ENCODE measurements around the gene SCUBE3. TPM values are rescaled to one million over a fixed set of nuclear protein-coding genes. Genes with fewer than 3 reads are reported as not detected.

The SCUBE3 gene
- total and polyA plus RNA-seq, 2 donors (not counting 1 experiment from before 2014, with no cell fraction given): not detected

GRCh38 chr6:35267446-35267845 lies 53.7 kb downstream of the SCUBE3 start:
- peaks cover 60% of the 10 kb centered on the region for H3K79me2 ChIP-seq (ENCODE audit: control insufficient read depth, insufficient read depth, low read length)
- peaks cover 0 to 7% of the 10 kb centered on the region in 2 experiments for H3K36me3 ChIP-seq (replicated peaks in 1 of 2; ENCODE audit: control extremely low read depth in 1 of 2, control insufficient read depth in 1 of 2, extremely low read depth in 1 of 2, insufficient read depth in 2 of 2, low read length in 1 of 2)
- no peak overlapping the region for H3K9ac ChIP-seq (ENCODE audit: low read length)
- H3K27me3 ChIP-seq (replicated peaks in 1 of 4; ENCODE audit: control extremely low read depth in 1 of 4, control insufficient read depth in 3 of 4, insufficient read depth in 4 of 4, low read length in 3 of 4): no peaks in the 10 kb centered on the region
- ATAC-seq (ENCODE audit: low read depth) (no peak), DNase-seq (no peak)
- no peak overlapping the region for H3K4me3 Mint-ChIP-seq
- ChIA-PET CTCF (interaction anchor here (1.0 kb wide), 1 partner anchor 29 kb away, joined by 3 read pairs; no protein-coding TSS in a partner anchor), POLR2A (interaction anchor here (0.6 to 0.7 kb wide), 2 partner anchors 8 to 81 kb away, joined by 4 read pairs; partner anchors contain the start of gene ZNF76)
- intact Hi-C loops (cut with micrococcal nuclease): no loop called here
- no peak overlapping the region for H3K4me3 ChIP-seq (ENCODE audit: control extremely low read depth in 1 of 5, extremely low read depth in 1 of 5, insufficient read depth in 1 of 5, low read depth in 2 of 5, low read length in 4 of 5)
- TF ChIP-seq, protein P1, sequence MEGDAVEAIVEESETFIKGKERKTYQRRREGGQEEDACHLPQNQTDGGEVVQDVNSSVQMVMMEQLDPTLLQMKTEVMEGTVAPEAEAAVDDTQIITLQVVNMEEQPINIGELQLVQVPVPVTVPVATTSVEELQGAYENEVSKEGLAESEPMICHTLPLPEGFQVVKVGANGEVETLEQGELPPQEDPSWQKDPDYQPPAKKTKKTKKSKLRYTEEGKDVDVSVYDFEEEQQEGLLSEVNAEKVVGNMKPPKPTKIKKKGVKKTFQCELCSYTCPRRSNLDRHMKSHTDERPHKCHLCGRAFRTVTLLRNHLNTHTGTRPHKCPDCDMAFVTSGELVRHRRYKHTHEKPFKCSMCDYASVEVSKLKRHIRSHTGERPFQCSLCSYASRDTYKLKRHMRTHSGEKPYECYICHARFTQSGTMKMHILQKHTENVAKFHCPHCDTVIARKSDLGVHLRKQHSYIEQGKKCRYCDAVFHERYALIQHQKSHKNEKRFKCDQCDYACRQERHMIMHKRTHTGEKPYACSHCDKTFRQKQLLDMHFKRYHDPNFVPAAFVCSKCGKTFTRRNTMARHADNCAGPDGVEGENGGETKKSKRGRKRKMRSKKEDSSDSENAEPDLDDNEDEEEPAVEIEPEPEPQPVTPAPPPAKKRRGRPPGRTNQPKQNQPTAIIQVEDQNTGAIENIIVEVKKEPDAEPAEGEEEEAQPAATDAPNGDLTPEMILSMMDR (IDR thresholded peaks at IDR 0.05): no peak
- no peak for TF ChIP-seq EZH2 (IDR thresholded peaks at IDR 0.05; ENCODE audit: borderline replicate concordance, insufficient read depth, low read depth, low read length, poor library complexity, severe bottlenecking)
- H3K9me3 Mint-ChIP-seq (ENCODE audit: insufficient read depth): no peaks in the 10 kb centered on the region
- no peak overlapping the region for H3K27ac ChIP-seq (ENCODE audit: low read length in 2 of 2)
- peaks cover 10 to 18% of the 10 kb centered on the region in 2 donors for H3K4me1 ChIP-seq (ENCODE audit: control insufficient read depth in 2 of 2, insufficient read depth in 2 of 2, low read length in 2 of 2)
- no peak overlapping the region for H3K27ac Mint-ChIP-seq
- peaks cover 20% of the 10 kb centered on the region for H4K20me1 ChIP-seq (ENCODE audit: control insufficient read depth, insufficient read depth, low read length, poor library complexity, severe bottlenecking)
- no peaks in the 10 kb centered on the region for H3K27me3 Mint-ChIP-seq
- no peaks in the 10 kb centered on the region for H3K9me3 ChIP-seq (ENCODE audit: control extremely low read depth in 1 of 3, control insufficient read depth in 2 of 3, insufficient read depth in 1 of 3, low read length in 2 of 3)
- no peak overlapping the region for H3K4me2 ChIP-seq (replicated peaks; ENCODE audit: low read depth, low read length, poor library complexity, severe bottlenecking)
- H3K4me1 Mint-ChIP-seq: peaks cover 33% of the 10 kb centered on the region
- H2AFZ ChIP-seq (ENCODE audit: insufficient read depth, low read depth, low read length, poor library complexity, severe bottlenecking): no peak overlapping the region
- 98% methylated on average over 6 of the region's 8 CpGs for WGBS (ENCODE audit: insufficient coverage)

DNA sequence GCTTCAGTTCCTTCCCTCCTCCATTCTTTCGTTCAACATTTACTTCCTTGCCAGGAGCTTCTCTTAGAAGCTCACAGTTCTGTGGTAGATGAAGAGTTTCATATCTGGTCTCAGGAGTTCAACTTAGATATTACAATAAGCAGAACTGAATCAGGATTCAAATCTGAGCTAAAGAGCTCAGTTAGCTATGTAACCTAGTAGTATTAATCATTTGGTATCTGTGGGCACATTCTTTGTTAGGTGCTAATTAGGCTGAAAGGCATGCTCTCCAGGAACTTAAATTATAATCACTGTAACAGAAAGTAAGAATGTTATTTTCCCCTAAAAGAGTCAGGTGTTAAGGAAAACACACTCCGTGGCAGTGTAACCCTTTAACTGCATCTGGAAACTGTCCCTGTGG lies 54.1 kb downstream of the SCUBE3 start:
- Mint-ChIP-seq H3K27me3 (no peaks in the 10 kb centered on the region), H3K27ac (no peak overlapping the region), H3K9me3 (ENCODE audit: insufficient read depth) (no peaks in the 10 kb centered on the region), H3K4me3 (no peak overlapping the region), H3K4me1 (peaks cover 29% of the 10 kb centered on the region)
- intact Hi-C loops (cut with micrococcal nuclease): no loop called here
- no peak overlapping the region for H2AFZ ChIP-seq (ENCODE audit: insufficient read depth, low read depth, low read length, poor library complexity, severe bottlenecking)
- CTCF ChIA-PET: interaction anchor here (0.6 to 1.0 kb wide), 2 partner anchors 29 to 184 kb away, joined by 3 read pairs; no protein-coding TSS in a partner anchor
- H3K27me3 ChIP-seq (replicated peaks in 1 of 4; ENCODE audit: control extremely low read depth in 1 of 4, control insufficient read depth in 3 of 4, insufficient read depth in 4 of 4, low read length in 3 of 4): no peaks in the 10 kb centered on the region
- no peak overlapping the region for H3K4me2 ChIP-seq (replicated peaks; ENCODE audit: low read depth, low read length, poor library complexity, severe bottlenecking)
- POLR2A ChIA-PET: interaction anchor here (0.6 to 0.7 kb wide), 2 partner anchors 9 to 81 kb away, joined by 4 read pairs; partner anchors contain the start of gene ZNF76
- WGBS (ENCODE audit: insufficient coverage): no CpG with 5 or more reads among the region's 2 CpGs
- H4K20me1 ChIP-seq (ENCODE audit: control insufficient read depth, insufficient read depth, low read length, poor library complexity, severe bottlenecking): peaks cover 20% of the 10 kb centered on the region
- peaks cover 10 to 18% of the 10 kb centered on the region in 2 donors for H3K4me1 ChIP-seq (ENCODE audit: control insufficient read depth in 2 of 2, insufficient read depth in 2 of 2, low read length in 2 of 2)
- peaks cover 64% of the 10 kb centered on the region for H3K79me2 ChIP-seq (ENCODE audit: control insufficient read depth, insufficient read depth, low read length)
- H3K36me3 ChIP-seq (replicated peaks in 1 of 2; ENCODE audit: control extremely low read depth in 1 of 2, control insufficient read depth in 1 of 2, extremely low read depth in 1 of 2, insufficient read depth in 2 of 2, low read length in 1 of 2): peaks cover 0 to 10% of the 10 kb centered on the region in 2 experiments
- no peaks in the 10 kb centered on the region for H3K9me3 ChIP-seq (ENCODE audit: control extremely low read depth in 1 of 3, control insufficient read depth in 2 of 3, insufficient read depth in 1 of 3, low read length in 2 of 3)
- TF ChIP-seq, protein P1 (IDR thresholded peaks at IDR 0.05): no peak
- no peak for TF ChIP-seq EZH2 (IDR thresholded peaks at IDR 0.05; ENCODE audit: borderline replicate concordance, insufficient read depth, low read depth, low read length, poor library complexity, severe bottlenecking)
- H3K27ac ChIP-seq (ENCODE audit: low read length in 2 of 2): no peak overlapping the region
- H3K4me3 ChIP-seq (ENCODE audit: control extremely low read depth in 1 of 5, extremely low read depth in 1 of 5, insufficient read depth in 1 of 5, low read depth in 2 of 5, low read length in 4 of 5): no peak overlapping the region
- ATAC-seq (ENCODE audit: low read depth) (no peak), DNase-seq (no peak)
- H3K9ac ChIP-seq (ENCODE audit: low read length): no peak overlapping the region

Measured in B cell (primary cell).